HepG2 (cell line): Measurements from ENCODE around the gene SSR2. TPM values are rescaled to one million over a fixed set of nuclear protein-coding genes. Genes with fewer than 3 reads are reported as not detected.

Experiments used
- ARNTL ChIP-seq: sonication (generic); formaldehyde crosslinking; IDR thresholded peaks from 2 replicates; pipeline ENCODE4 v1.4.0; 2020; ENCODE audit warnings: mild to moderate bottlenecking, missing genetic modification reagents
- BORCS8-MEF2B ChIP-seq: sonication (generic); formaldehyde crosslinking; IDR thresholded peaks from 2 replicates; pipeline ENCODE4 v1.8.0; 2022; ENCODE audit warnings: mild to moderate bottlenecking, missing genetic modification reagents
- CBX2 ChIP-seq, 2 experiments: fragments of 200-600 bp in 1 of 2; sonication (generic); formaldehyde crosslinking in 1 of 2; IDR thresholded peaks; 2 replicates each; pipeline versions ENCODE4 v1.7.0 to v1.8.1; 2018 to 2022; ENCODE audit warnings: low read depth in 2 of 2, low read length in 1 of 2, mild to moderate bottlenecking in 1 of 2, missing genetic modification reagents in 1 of 2
- FLYWCH1 ChIP-seq: sonication (generic); formaldehyde crosslinking; IDR thresholded peaks from 2 replicates; pipeline ENCODE4 v1.8.1; 2023; ENCODE audit warnings: mild to moderate bottlenecking, missing genetic modification reagents
- GATA4 ChIP-seq: sonication (generic); IDR thresholded peaks from 2 replicates; pipeline ENCODE4 v1.6.1; 2016; ENCODE audit warnings: antibody characterized with exemption, low read depth, borderline replicate concordance
- GLI4 ChIP-seq: sonication (generic); formaldehyde crosslinking; IDR thresholded peaks from 2 replicates; pipeline ENCODE4 v1.5.1; 2020; ENCODE audit warnings: missing genetic modification reagents, mild to moderate bottlenecking, moderate library complexity, borderline replicate concordance
- GTF2F1 ChIP-seq: fragments of 150-350 bp; IDR thresholded peaks from 2 replicates; pipeline ENCODE4 v1.6.1; 2014; ENCODE audit warnings: low read length
- HDAC1 ChIP-seq: sonication (generic); formaldehyde crosslinking; IDR thresholded peaks from 2 replicates; pipeline ENCODE4 v1.5.1; 2020; ENCODE audit warnings: mild to moderate bottlenecking, missing genetic modification reagents
- HNRNPH1 ChIP-seq: fragments of 200-400 bp; formaldehyde crosslinking; optimal IDR thresholded peaks from 2 replicates; pipeline ENCODE3; 2017; ENCODE audit warnings: mild to moderate bottlenecking, low read depth, low read length
- MATR3 ChIP-seq: sonication (generic); formaldehyde crosslinking; IDR thresholded peaks from 2 replicates; pipeline ENCODE4 v1.4.0; 2020; ENCODE audit warnings: missing genetic modification reagents
- MYC ChIP-seq: sonication (generic); formaldehyde crosslinking; IDR thresholded peaks from 2 replicates; pipeline ENCODE4 v1.9.0; 2021; ENCODE audit warnings: missing genetic modification reagents, borderline replicate concordance
- NFIC ChIP-seq: IDR thresholded peaks from 2 replicates; pipeline ENCODE4 v1.6.1; 2012; ENCODE audit warnings: mild to moderate bottlenecking, low read length, inconsistent platforms
- NFRKB ChIP-seq: fragments of 450-650 bp; IDR thresholded peaks from 2 replicates; pipeline ENCODE4 v1.6.1; 2017
- PRPF4 ChIP-seq: fragments of 200-400 bp; formaldehyde crosslinking; IDR thresholded peaks from 2 replicates; pipeline ENCODE4 v1.6.1; 2016; ENCODE audit warnings: low read length, low read depth; ENCODE audit not compliant: poor library complexity, severe bottlenecking
- SAFB2 ChIP-seq: sonication (generic); formaldehyde crosslinking; IDR thresholded peaks from 2 replicates; pipeline ENCODE4 v1.5.1; 2020; ENCODE audit warnings: missing genetic modification reagents, low read depth, mild to moderate bottlenecking, borderline replicate concordance
- SALL2 ChIP-seq: sonication (generic); formaldehyde crosslinking; IDR thresholded peaks from 2 replicates; pipeline ENCODE4 v1.8.1; 2023; ENCODE audit warnings: mild to moderate bottlenecking, missing genetic modification reagents, inconsistent platforms
- SMAD1 ChIP-seq: sonication (generic); formaldehyde crosslinking; IDR thresholded peaks from 2 replicates; pipeline ENCODE4 v1.4.0; 2020; ENCODE audit warnings: missing genetic modification reagents, low read depth, mild to moderate bottlenecking, borderline replicate concordance
- SMAD9 ChIP-seq: sonication (generic); formaldehyde crosslinking; IDR thresholded peaks from 2 replicates; pipeline ENCODE4 v1.5.1; 2020; ENCODE audit warnings: mild to moderate bottlenecking, missing genetic modification reagents
- TOE1 ChIP-seq: sonication (generic); formaldehyde crosslinking; IDR thresholded peaks from 2 replicates; pipeline ENCODE4 v1.4.0; 2020; ENCODE audit warnings: mild to moderate bottlenecking, missing genetic modification reagents
- TSC22D2 ChIP-seq: sonication (generic); formaldehyde crosslinking; IDR thresholded peaks from 2 replicates; pipeline ENCODE4 v1.5.1; 2020; ENCODE audit warnings: missing genetic modification reagents, mild to moderate bottlenecking, borderline replicate concordance
- YEATS2 ChIP-seq: sonication (generic); formaldehyde crosslinking; IDR thresholded peaks from 2 replicates; pipeline ENCODE4 v1.4.0; 2020; ENCODE audit warnings: missing genetic modification reagents, borderline replicate concordance
- ZNF296 ChIP-seq: sonication (generic); formaldehyde crosslinking; conservative IDR thresholded peaks from 2 replicates; pipeline ENCODE4 v1.5.0; 2020; ENCODE audit warnings: mild to moderate bottlenecking, missing genetic modification reagents
- ZNF441 ChIP-seq: sonication (generic); formaldehyde crosslinking; IDR thresholded peaks from 2 replicates; pipeline ENCODE4 v1.7.0; 2021; ENCODE audit warnings: missing genetic modification reagents, borderline replicate concordance
- ZNF775 ChIP-seq: sonication (generic); formaldehyde crosslinking; IDR thresholded peaks from 2 replicates; pipeline ENCODE4 v1.4.0; 2020; ENCODE audit warnings: missing genetic modification reagents, mild to moderate bottlenecking, moderate library complexity, borderline replicate concordance
- ZNF841 ChIP-seq: sonication (generic); formaldehyde crosslinking; IDR thresholded peaks from 2 replicates; pipeline ENCODE4 v1.8.1; 2023; ENCODE audit warnings: missing genetic modification reagents, borderline replicate concordance
- ZSCAN29 ChIP-seq: sonication (generic); formaldehyde crosslinking; conservative IDR thresholded peaks from 2 replicates; pipeline ENCODE4 v1.4.0; 2020; ENCODE audit warnings: mild to moderate bottlenecking, missing genetic modification reagents
- polyA plus RNA-seq, 8 experiments: library from polyadenylated mRNA; depleted of rRNA in 3 of 8; stranded (reverse) in 7 of 8; unstranded in 1 of 8; fragments of >200 nt; fragmentation: Illumina TruSeq in 4 of 8; extraction: Trizol in 4 of 8; gene quantifications; 2 replicates each; pipeline versions ENCODE4 v1.2.1 to v1.2.3, GENCODE V29; 2011 to 2016; ENCODE audit warnings: low read depth in 4 of 8, missing spikeins in 1 of 8, mixed read lengths in 1 of 8; ENCODE audit not compliant: insufficient read depth in 1 of 8
- total RNA-seq, 5 experiments: library from RNA; depleted of rRNA; stranded (reverse); fragments of >200 nt; fragmentation: Illumina TruSeq; extraction: Trizol; gene quantifications; 2 replicates each; pipeline ENCODE4 v1.2.3, GENCODE V29; 2016; ENCODE audit warnings: low read depth in 1 of 5
- TF ChIP-seq, protein P1 (sequence below): sonication (generic); formaldehyde crosslinking; IDR thresholded peaks from 2 replicates; pipeline ENCODE4 v1.4.0; 2020; ENCODE audit warnings: missing genetic modification reagents, mild to moderate bottlenecking, borderline replicate concordance

The SSR2 gene
- total and polyA plus RNA-seq, 2 of the 13 experiments (the other 11 are each of a cell fraction or from before 2014, with no cell fraction given), result 284 to 461 TPM

DNA sequence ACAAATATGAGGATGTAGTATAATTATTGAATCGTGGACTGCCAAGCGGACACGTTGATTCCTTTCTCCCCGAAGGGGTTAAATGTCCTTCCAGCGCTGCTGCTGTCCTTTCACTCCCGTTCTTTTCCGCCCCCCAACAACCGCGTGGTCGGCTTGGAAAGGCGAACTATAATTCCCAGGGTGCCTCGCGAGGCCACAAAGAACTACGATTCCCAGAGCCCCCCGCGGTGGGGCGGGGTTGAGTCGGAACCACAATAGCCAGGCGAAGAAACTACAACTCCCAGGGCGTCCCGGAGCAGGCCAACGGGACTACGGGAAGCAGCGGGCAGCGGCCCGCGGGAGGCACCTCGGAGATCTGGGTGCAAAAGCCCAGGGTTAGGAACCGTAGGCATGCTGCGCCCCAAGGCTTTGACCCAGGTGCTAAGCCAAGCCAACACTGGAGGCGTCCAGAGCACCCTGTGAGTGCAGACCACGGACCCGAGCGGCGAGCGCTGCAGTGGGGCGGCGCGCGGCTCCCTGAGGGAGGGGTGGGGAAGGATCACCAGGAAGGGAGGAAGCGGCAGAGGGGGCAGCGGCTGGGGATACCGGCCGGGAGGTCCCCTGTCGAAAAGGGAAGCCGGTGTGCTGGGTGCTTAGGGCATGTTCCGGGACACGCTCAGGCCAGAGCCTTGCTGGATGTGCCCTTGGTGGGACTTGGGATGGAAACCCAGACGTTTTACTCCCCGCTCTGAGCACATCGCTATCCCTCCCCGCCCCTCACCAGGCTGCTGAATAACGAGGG is 33.9 kb upstream of the SSR2 start, which contains the start of gene LAMTOR2 (continued):
- TF ChIP-seq, protein P1, sequence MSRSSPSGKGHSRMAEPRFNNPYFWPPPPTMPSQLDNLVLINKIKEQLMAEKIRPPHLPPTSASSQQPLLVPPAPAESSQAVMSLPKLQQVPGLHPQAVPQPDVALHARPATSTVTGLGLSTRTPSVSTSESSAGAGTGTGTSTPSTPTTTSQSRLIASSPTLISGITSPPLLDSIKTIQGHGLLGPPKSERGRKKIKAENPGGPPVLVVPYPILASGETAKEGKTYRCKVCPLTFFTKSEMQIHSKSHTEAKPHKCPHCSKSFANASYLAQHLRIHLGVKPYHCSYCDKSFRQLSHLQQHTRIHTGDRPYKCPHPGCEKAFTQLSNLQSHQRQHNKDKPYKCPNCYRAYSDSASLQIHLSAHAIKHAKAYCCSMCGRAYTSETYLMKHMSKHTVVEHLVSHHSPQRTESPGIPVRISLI (CRISPR knock-in tag), result 0 out of 2 replicates have a peak, but pooled peaks have one; percentile 7
- peak; percentile 72; the same call in 1 of the 2 replicates for TF ChIP-seq SALL2 (CRISPR knock-in tag)
- no peak for TF ChIP-seq CBX2 (IDR thresholded peaks at IDR 0.05; ENCODE audit: low read depth, low read length)
- no peak for TF ChIP-seq CBX2 (CRISPR knock-in tag; IDR thresholded peaks at IDR 0.05; ENCODE audit: low read depth)
- no peak for TF ChIP-seq MATR3
- no peak for TF ChIP-seq SMAD9 (CRISPR knock-in tag)
- TF ChIP-seq ARNTL (CRISPR knock-in tag), result no peak
- no peak; the same call in 1 of the 2 replicates for TF ChIP-seq TOE1 (CRISPR knock-in tag)
- TF ChIP-seq GATA4, result 0 out of 2 replicates have a peak, but pooled peaks have one; percentile 23
- no peak for TF ChIP-seq NFRKB
- no peak for TF ChIP-seq GTF2F1
- TF ChIP-seq ZNF775 (CRISPR knock-in tag), result no peak
- peak; percentile 82; the same call in 1 of the 2 replicates for TF ChIP-seq HDAC1 (CRISPR knock-in tag)
- peak; percentile 20 for TF ChIP-seq PRPF4
- TF ChIP-seq ZSCAN29, result no peak; the same call in 1 of the 2 replicates
- no peak for TF ChIP-seq ZNF296 (CRISPR knock-in tag)
- TF ChIP-seq SAFB2 (CRISPR knock-in tag), result no peak; the same call in 1 of the 2 replicates
- 0 out of 2 replicates have a peak, but pooled peaks have one; percentile 30 for TF ChIP-seq GLI4
- TF ChIP-seq ZNF441 (CRISPR knock-in tag), result no peak; the same call in 1 of the 2 replicates
- peak; percentile 76; the same call in 1 of the 2 replicates for TF ChIP-seq SMAD1
- no peak for TF ChIP-seq FLYWCH1 (CRISPR knock-in tag)
- TF ChIP-seq MYC (CRISPR knock-in tag), result peak; percentile 99
- no peak for TF ChIP-seq HNRNPH1
- no peak; the same call in 1 of the 2 replicates for TF ChIP-seq NFIC
- TF ChIP-seq BORCS8-MEF2B (CRISPR knock-in tag), result no peak
- TF ChIP-seq YEATS2, result peak; percentile 83
- no peak for TF ChIP-seq ZNF841 (CRISPR knock-in tag)
- peak; percentile 45; the same call in 1 of the 2 replicates for TF ChIP-seq TSC22D2 (CRISPR knock-in tag)
